Measurements from ENCODE around the gene SLC46A3. TPM values are rescaled to one million over a fixed set of nuclear protein-coding genes. Genes with fewer than 3 reads are reported as not detected.

The SLC46A3 gene
- total and polyA plus RNA-seq, 2 of the 13 experiments (the other 11 are each of a cell fraction or from before 2014, with no cell fraction given), result not detected

DNA sequence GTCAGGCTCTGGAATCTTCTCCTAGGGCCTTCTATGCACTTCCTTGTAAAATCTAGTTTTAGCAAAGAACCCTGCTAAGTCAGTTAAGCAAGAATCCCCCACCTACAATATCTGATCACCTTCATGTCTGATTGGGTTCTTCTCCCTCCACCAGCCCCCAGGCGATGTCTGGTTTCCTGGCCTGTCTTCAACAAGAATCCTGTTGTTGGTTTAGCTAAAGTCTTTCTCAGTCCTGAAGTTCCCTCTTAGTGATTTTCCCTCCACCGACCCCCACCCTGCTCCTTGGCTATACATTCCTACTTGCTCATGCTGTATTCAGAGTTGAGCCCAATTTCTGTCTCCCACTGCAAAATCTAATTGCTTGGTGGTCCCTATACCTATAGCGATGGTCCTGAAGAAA lies 35.2 kb upstream of the SLC46A3 start:
- intact Hi-C loops (cut with micrococcal nuclease; ENCODE audit: unreplicated experiment), result loop anchor here (2.0 kb wide), 1 partner anchor 21 kb away; no protein-coding TSS in a partner anchor

More for the DNA sequence above, 35.2 kb upstream of the SLC46A3 start:
- Histone ChIP-seq H3K27ac (ENCODE audit: extremely low read length, insufficient read depth, low read length) (no peak overlapping the region), H3K79me2 (ENCODE audit: insufficient read depth, low read length) (no peaks in the 10 kb centered on the region), H4K20me1 (ENCODE audit: insufficient read depth, low read length) (no peaks in the 10 kb centered on the region), H3K4me2 (ENCODE audit: low read depth, low read length) (no peak overlapping the region), H3K27me3 (ENCODE audit: control insufficient read depth in 1 of 2, insufficient read depth in 2 of 2, low read length in 2 of 2) (no peaks in the 10 kb centered on the region; a peak in 1 of 5 replicates), H3K9me3 (ENCODE audit: low read length) (peaks cover 13% of the 10 kb centered on the region), H3K4me1 (ENCODE audit: insufficient read depth, low read length) (no peaks in the 10 kb centered on the region), H2AFZ (ENCODE audit: low read length) (no peak overlapping the region), H3K36me3 (replicated peaks in 1 of 2; ENCODE audit: control insufficient read depth in 1 of 2, insufficient read depth in 2 of 2, low read length in 2 of 2) (no peaks in the 10 kb centered on the region), H3K4me3 (replicated peaks in 1 of 3; ENCODE audit: insufficient read depth in 1 of 3, low read depth in 2 of 3, low read length in 3 of 3) (no peak overlapping the region), H3K9ac (ENCODE audit: insufficient read depth, low read depth, low read length) (no peak overlapping the region)
- ATAC-seq (no peak), FAIRE-seq (no peak), DNase-seq (ENCODE audit: low spot score) (no peak)
- BruUV-seq (replicated peaks), result no TSS peak
- ChIA-PET CTCF (ENCODE audit: low intra/inter-chr PET ratio, low total read pairs) (no interaction called here), POLR2A (no interaction called here)
- TF ChIP-seq, protein P1, sequence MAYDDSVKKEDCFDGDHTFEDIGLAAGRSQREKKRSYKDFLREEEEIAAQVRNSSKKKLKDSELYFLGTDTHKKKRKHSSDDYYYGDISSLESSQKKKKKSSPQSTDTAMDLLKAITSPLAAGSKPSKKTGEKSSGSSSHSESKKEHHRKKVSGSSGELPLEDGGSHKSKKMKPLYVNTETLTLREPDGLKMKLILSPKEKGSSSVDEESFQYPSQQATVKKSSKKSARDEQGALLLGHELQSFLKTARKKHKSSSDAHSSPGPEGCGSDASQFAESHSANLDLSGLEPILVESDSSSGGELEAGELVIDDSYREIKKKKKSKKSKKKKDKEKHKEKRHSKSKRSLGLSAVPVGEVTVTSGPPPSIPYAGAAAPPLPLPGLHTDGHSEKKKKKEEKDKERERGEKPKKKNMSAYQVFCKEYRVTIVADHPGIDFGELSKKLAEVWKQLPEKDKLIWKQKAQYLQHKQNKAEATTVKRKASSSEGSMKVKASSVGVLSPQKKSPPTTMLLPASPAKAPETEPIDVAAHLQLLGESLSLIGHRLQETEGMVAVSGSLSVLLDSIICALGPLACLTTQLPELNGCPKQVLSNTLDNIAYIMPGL (CRISPR knock-in tag; IDR thresholded peaks at IDR 0.05; ENCODE audit: borderline replicate concordance in 1 of 2, low read depth in 1 of 2), result no peak
- TF ChIP-seq EEA1 (CRISPR knock-in tag; IDR thresholded peaks at IDR 0.05; ENCODE audit: borderline replicate concordance), result no peak
- TF ChIP-seq ZNF749 (CRISPR knock-in tag; IDR thresholded peaks at IDR 0.05; ENCODE audit: borderline replicate concordance), result no peak
- TF ChIP-seq, protein P2, sequence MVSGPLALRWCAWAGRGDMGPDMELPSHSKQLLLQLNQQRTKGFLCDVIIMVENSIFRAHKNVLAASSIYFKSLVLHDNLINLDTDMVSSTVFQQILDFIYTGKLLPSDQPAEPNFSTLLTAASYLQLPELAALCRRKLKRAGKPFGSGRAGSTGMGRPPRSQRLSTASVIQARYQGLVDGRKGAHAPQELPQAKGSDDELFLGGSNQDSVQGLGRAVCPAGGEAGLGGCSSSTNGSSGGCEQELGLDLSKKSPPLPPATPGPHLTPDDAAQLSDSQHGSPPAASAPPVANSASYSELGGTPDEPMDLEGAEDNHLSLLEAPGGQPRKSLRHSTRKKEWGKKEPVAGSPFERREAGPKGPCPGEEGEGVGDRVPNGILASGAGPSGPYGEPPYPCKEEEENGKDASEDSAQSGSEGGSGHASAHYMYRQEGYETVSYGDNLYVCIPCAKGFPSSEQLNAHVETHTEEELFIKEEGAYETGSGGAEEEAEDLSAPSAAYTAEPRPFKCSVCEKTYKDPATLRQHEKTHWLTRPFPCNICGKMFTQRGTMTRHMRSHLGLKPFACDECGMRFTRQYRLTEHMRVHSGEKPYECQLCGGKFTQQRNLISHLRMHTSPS (CRISPR knock-in tag; IDR thresholded peaks at IDR 0.05; ENCODE audit: low read depth), result no peak
- TF ChIP-seq SETDB1 (CRISPR knock-in tag; IDR thresholded peaks at IDR 0.05; ENCODE audit: borderline replicate concordance), result no peak
- TF ChIP-seq MXI1 (IDR thresholded peaks at IDR 0.05; ENCODE audit: borderline replicate concordance, low read depth, low read length), result no peak
- in situ Hi-C loops (cut with HindIII; ENCODE audit: extremely low pct_ligation_motif_present, low pct_unique_long_range_greater_than_20kb), result no loop called here
- WGBS (ENCODE audit: low lambda C conversion rate), result 81% methylated on average over 3 of the region's 3 CpGs
